KMS-11 (cell line): ENCODE results near the gene TIGD3.

Experiments
- H2AFZ ChIP-seq: fragments of 200-600 bp; sonication (generic); 2 replicates; pipeline ENCODE4 v1.6.1; 2016; ENCODE audit warnings: antibody characterized with exemption, mixed run types, low read depth
- H3K27ac ChIP-seq: fragments of 200-600 bp; sonication (generic); 2 replicates; pipeline ENCODE4 v1.6.1; 2016; ENCODE audit warnings: mild to moderate bottlenecking, mixed run types
- H3K27me3 ChIP-seq: fragments of 200-600 bp; sonication (generic); 2 replicates; pipeline ENCODE4 v1.6.1; 2017; ENCODE audit warnings: mild to moderate bottlenecking, low read depth, mixed run types, moderate library complexity; ENCODE audit not compliant: insufficient read depth
- H3K36me3 ChIP-seq: fragments of 200-600 bp; sonication (generic); 2 replicates; pipeline ENCODE4 v1.6.1; 2017; ENCODE audit warnings: mild to moderate bottlenecking, mixed run types; ENCODE audit not compliant: insufficient read depth
- H3K4me1 ChIP-seq: fragments of 200-600 bp; sonication (generic); 2 replicates; pipeline ENCODE4 v1.6.1; 2016; ENCODE audit warnings: mild to moderate bottlenecking, low read depth, mixed run types; ENCODE audit not compliant: poor library complexity, severe bottlenecking
- H3K4me2 ChIP-seq: fragments of 200-600 bp; sonication (generic); 2 replicates; pipeline ENCODE4 v1.7.0; 2016; ENCODE audit warnings: mild to moderate bottlenecking, mixed run types
- H3K4me3 ChIP-seq: fragments of 200-600 bp; sonication (generic); IDR thresholded peaks from 2 replicates; pipeline ENCODE4 v1.6.1; 2017; ENCODE audit warnings: low read depth, low read length, mixed read lengths; ENCODE audit not compliant: insufficient read depth
- H3K79me2 ChIP-seq: fragments of 200-600 bp; sonication (generic); 2 replicates; pipeline ENCODE4 v1.6.1; 2016; ENCODE audit warnings: low read depth, mixed run types; ENCODE audit not compliant: insufficient read depth
- H3K9ac ChIP-seq: fragments of 200-600 bp; sonication (generic); 2 replicates; pipeline ENCODE4 v1.6.1; 2016; ENCODE audit warnings: mild to moderate bottlenecking, mixed run types
- H4K20me1 ChIP-seq: fragments of 200-600 bp; sonication (generic); 2 replicates; pipeline ENCODE4 v1.6.1; 2016; ENCODE audit warnings: mild to moderate bottlenecking, mixed run types; ENCODE audit not compliant: insufficient read depth
- CTCF ChIP-seq: fragments of 200-600 bp; sonication (generic); conservative IDR thresholded peaks from 2 replicates; pipeline ENCODE4 v1.6.1; 2017; ENCODE audit warnings: low read depth, mild to moderate bottlenecking, antibody characterized with exemption, low read length, moderate library complexity, mixed read lengths

TIGD3 gene

DNA sequence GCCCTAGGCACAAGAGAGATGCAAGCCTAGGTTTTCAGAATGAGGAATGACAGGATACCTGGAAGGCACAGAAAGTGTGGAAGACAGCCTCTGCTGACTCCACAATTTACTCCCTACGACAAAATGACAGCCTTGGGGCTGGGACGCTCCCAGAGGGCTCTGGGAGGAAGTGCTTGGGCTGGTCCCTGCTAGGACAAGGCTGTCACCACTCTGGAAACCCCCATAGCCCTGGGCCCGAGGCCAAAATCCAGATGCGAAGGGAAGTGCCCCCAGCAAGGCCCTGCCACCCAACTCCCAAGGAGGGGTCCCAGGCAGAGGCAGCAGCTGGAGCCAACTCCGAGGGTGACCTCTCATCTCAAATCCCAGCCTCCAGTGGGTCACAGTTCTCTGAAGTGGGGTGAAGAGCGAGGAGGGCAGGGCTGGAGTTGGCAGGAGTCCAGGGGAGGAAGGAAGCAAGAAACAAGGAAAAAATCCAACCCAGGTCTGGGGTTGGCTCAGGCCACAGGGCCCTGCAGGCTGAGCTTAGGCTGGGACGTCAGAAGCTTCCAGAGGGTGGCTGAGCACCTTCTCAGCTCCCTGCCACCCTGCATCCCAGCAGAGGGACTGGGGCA lies 46.2 kb upstream of the TIGD3 start:
- Histone ChIP-seq H3K9ac (no peak overlapping the region), H3K36me3 (no peaks in the 10 kb centered on the region), H3K27ac (no peak overlapping the region), H3K4me3 (no peak overlapping the region), H3K4me2 (no peak overlapping the region), H2AFZ (no peak overlapping the region), H3K4me1 (peaks cover 10% of the 10 kb centered on the region), H3K79me2 (no peaks in the 10 kb centered on the region), H3K27me3 (peaks cover under 1% of the 10 kb centered on the region; the same call in 1 of the 2 replicates), H4K20me1 (no peaks in the 10 kb centered on the region)
- TF ChIP-seq CTCF = no peak

DNA sequence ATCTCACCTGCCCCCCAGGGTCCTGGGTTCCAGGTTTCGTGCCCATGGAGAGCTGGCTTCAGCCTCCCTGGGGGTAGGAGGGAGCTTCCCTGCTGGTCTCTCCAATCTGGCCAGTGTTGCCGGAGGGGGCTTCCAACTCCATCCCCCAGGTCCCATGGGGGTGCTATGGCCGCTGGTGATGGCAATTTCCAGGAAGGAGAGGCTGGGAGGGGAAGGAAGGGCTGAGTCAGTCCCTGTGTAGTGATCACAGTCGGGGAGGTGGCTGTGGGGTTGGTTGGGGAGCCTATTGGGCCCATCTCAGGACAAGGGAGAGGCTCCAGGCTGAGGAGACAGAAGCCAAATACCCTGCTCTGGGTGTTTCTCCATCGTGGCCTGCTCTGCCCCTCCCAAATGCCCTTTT lies 45.5 kb upstream of the TIGD3 start:
- peaks cover 10% of the 10 kb centered on the region for H3K4me1 ChIP-seq
- no peaks in the 10 kb centered on the region for H3K79me2 ChIP-seq
- H3K4me2 ChIP-seq = no peak overlapping the region

GRCh38 chr11:65310215-65310614 lies 44.3 kb upstream of the TIGD3 start:
- no peak overlapping the region for H3K4me2 ChIP-seq
- no peak overlapping the region for H3K9ac ChIP-seq
- no peak overlapping the region for H3K27ac ChIP-seq

More for the DNA sequence above, 45.5 kb upstream of the TIGD3 start:
- no peaks in the 10 kb centered on the region for H4K20me1 ChIP-seq
- H3K9ac ChIP-seq = no peak overlapping the region
- H3K4me3 ChIP-seq = no peak overlapping the region
- no peak overlapping the region for H2AFZ ChIP-seq
- no peak overlapping the region for H3K27ac ChIP-seq
- peaks cover 4% of the 10 kb centered on the region; the same call in 1 of the 2 replicates for H3K27me3 ChIP-seq
- no peaks in the 10 kb centered on the region for H3K36me3 ChIP-seq
- no peak for TF ChIP-seq CTCF

DNA sequence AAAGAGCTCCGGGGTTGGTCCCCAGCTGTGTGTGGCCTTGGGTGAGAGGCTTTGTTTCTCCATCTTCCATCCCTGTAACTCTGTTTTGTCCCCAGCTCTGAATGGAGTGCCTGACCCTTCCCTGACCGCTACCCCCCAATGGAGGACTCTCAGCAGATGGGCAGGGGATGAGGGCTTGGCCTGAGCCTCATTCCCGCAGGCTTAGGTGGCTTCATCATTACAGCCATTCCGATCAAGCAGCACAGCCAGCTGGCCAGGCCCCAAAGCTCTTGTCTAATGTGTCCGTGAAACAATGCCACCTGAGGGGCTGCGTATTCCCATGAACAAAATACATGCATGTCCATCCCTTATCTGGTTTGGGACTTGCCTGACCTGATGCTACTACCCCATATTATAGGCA lies 43.8 kb upstream of the TIGD3 start:
- no peak overlapping the region for H3K4me3 ChIP-seq
- H3K27me3 ChIP-seq = peaks cover 4% of the 10 kb centered on the region; the same call in 1 of the 2 replicates
- H2AFZ ChIP-seq = no peak overlapping the region
- no peak overlapping the region for H3K27ac ChIP-seq
- H3K4me2 ChIP-seq = no peak overlapping the region
- H3K9ac ChIP-seq = no peak overlapping the region
- TF ChIP-seq CTCF = no peak
- no peaks in the 10 kb centered on the region for H4K20me1 ChIP-seq
- no peaks in the 10 kb centered on the region for H3K79me2 ChIP-seq
- H3K36me3 ChIP-seq = no peaks in the 10 kb centered on the region
- H3K4me1 ChIP-seq = peaks cover 10% of the 10 kb centered on the region

More at GRCh38 chr11:65310215-65310614, 44.3 kb upstream of the TIGD3 start:
- no peak for TF ChIP-seq CTCF
- no peak overlapping the region for H2AFZ ChIP-seq
- no peaks in the 10 kb centered on the region for H4K20me1 ChIP-seq
- H3K36me3 ChIP-seq = no peaks in the 10 kb centered on the region
- peaks cover 4% of the 10 kb centered on the region; the same call in 1 of the 2 replicates for H3K27me3 ChIP-seq
- no peaks in the 10 kb centered on the region for H3K79me2 ChIP-seq
- no peak overlapping the region for H3K4me3 ChIP-seq
- H3K4me1 ChIP-seq = peaks cover 10% of the 10 kb centered on the region
